Adrenal gland (tissue), 5 donors: ENCODE results near the gene MBP.

ENCODE experiments used
- CTCF ChIP-seq, 6 experiments: fragments of 450-650 bp in 4 of 6; fragments of 200-600 bp in 2 of 6; sonication (generic) in 1 of 6; IDR thresholded peaks; 1 replicate in 5 of 6; 2 replicates in 1 of 6; pipeline versions ENCODE4 v1.5.1 to v1.8.0; 2016 to 2021; ENCODE audit warnings: antibody characterized with exemption in 6 of 6, mild to moderate bottlenecking in 2 of 6, moderate library complexity in 1 of 6
- POLR2A ChIP-seq, 2 donors: fragments of 450-650 bp; IDR thresholded peaks; one replicate each; pipeline ENCODE4 v1.6.1; 2017; ENCODE audit warnings: antibody characterized with exemption in 2 of 2, mild to moderate bottlenecking in 2 of 2, moderate library complexity in 1 of 2
- donor health status: DM: no; HTN: no; CAD: no.

- TF ChIP-seq POLR2A (IDR thresholded peaks at IDR 0.05) (no peak), CTCF (IDR thresholded peaks at IDR 0.05) (no peak)
Measured at GRCh38 chr18:76985951-76986236, 146.7 kb downstream of the MBP start.
